Ishikawa (cell line): ENCODE data around the gene PTAR1.
A peak's percentile ranks its signal among the peaks of the same experiment; 100 is the strongest.

Experiments used
- CEBPB ChIP-seq: IDR thresholded peaks from 2 replicates; pipeline ENCODE4 v1.6.1; 2012
- CREB1 ChIP-seq: IDR thresholded peaks from 2 replicates; pipeline ENCODE4 v1.6.1; 2012; ENCODE audit warnings: low read depth
- EGR1 ChIP-seq: IDR thresholded peaks from 2 replicates; pipeline ENCODE4 v1.6.1; 2012
- EP300 ChIP-seq: IDR thresholded peaks from 2 replicates; pipeline ENCODE4 v1.6.1; 2012; ENCODE audit warnings: borderline replicate concordance
- FOXM1 ChIP-seq: IDR thresholded peaks from 2 replicates; pipeline ENCODE4 v1.6.1; 2012; ENCODE audit warnings: low read depth, borderline replicate concordance
- MAX ChIP-seq: IDR thresholded peaks from 2 replicates; pipeline ENCODE4 v1.6.1; 2012
- NFIC ChIP-seq: IDR thresholded peaks from 2 replicates; pipeline ENCODE4 v1.6.1; 2012
- RAD21 ChIP-seq: IDR thresholded peaks from 2 replicates; pipeline ENCODE4 v1.6.1; 2012; ENCODE audit warnings: low read depth
- REST ChIP-seq: IDR thresholded peaks from 2 replicates; pipeline ENCODE4 v1.6.1; 2012; ENCODE audit warnings: low read depth, mild to moderate bottlenecking
- TAF1 ChIP-seq: IDR thresholded peaks from 2 replicates; pipeline ENCODE4 v1.6.1; 2012; ENCODE audit warnings: low read depth, mild to moderate bottlenecking
- TCF12 ChIP-seq: IDR thresholded peaks from 2 replicates; pipeline ENCODE4 v1.6.1; 2012; ENCODE audit warnings: low read depth
- TEAD4 ChIP-seq: IDR thresholded peaks from 2 replicates; pipeline ENCODE4 v1.6.1; 2012
- USF1 ChIP-seq: IDR thresholded peaks from 2 replicates; pipeline ENCODE4 v1.6.1; 2012
- YY1 ChIP-seq: IDR thresholded peaks from 2 replicates; pipeline ENCODE4 v1.6.1; 2012; ENCODE audit warnings: low read depth
- ZBTB7A ChIP-seq: IDR thresholded peaks from 2 replicates; pipeline ENCODE4 v1.6.1; 2012; ENCODE audit warnings: low read depth

PTAR1 gene

GRCh38 chr9:69745716-69746437 lies 13.9 kb downstream of the PTAR1 start:
- TF ChIP-seq RAD21 (no peak), MAX (no peak), REST (no peak), TAF1 (no peak), FOXM1 (no peak), ZBTB7A (no peak)

GRCh38 chr9:69744688-69745380 lies 15.0 kb downstream of the PTAR1 start:
- no peak for TF ChIP-seq EGR1

- TF ChIP-seq YY1 = no peak
- TF ChIP-seq TEAD4 = no peak
- TF ChIP-seq RAD21 = no peak
- TF ChIP-seq TCF12 = no peak
- no peak for TF ChIP-seq REST
- no peak for TF ChIP-seq USF1
- TF ChIP-seq ZBTB7A = no peak
- TF ChIP-seq EP300 = no peak
- TF ChIP-seq FOXM1 = no peak
- no peak for TF ChIP-seq CREB1
- no peak for TF ChIP-seq TAF1
- TF ChIP-seq MAX = no peak
- TF ChIP-seq EGR1 = no peak
- no peak for TF ChIP-seq CEBPB
- TF ChIP-seq NFIC = no peak
Measured at GRCh38 chr9:69743930-69744329, 15.9 kb downstream of the PTAR1 start.

GRCh38 chr9:69740872-69741505 lies 18.8 kb downstream of the PTAR1 start:
- TF ChIP-seq CEBPB (0 out of 2 replicates have a peak, but pooled peaks have one; percentile 9), TCF12 (no peak)

GRCh38 chr9:69731348-69731747 lies 28.5 kb downstream of the PTAR1 start:
- no peak for TF ChIP-seq RAD21
- no peak for TF ChIP-seq TAF1
- no peak for TF ChIP-seq FOXM1
- no peak for TF ChIP-seq TEAD4
- no peak for TF ChIP-seq MAX
- no peak for TF ChIP-seq YY1
- TF ChIP-seq NFIC = no peak
- TF ChIP-seq REST = no peak
- TF ChIP-seq TCF12 = no peak
